Measurements from ENCODE around the gene MRTFB.

The MRTFB gene

DNA sequence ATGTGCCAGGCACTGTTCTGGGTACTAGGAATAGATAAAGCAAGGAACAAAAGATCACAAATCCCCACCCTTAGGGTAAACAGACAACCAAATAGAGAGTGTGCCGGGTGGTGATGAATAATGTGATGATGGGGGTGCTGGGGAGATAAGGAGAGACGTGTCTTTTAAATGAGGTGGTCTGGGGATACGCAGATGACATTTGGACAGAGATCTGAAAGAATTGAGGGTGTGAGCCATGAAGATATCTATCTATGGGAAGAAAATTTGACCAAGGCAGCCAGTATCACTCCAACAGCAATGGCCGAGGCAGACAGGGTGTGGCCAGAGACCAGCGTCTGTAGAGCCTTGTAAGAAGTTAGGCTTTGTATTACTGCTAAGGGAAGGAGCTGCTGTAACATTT is 165.3 kb downstream of the MRTFB start:
- H3K79me2 ChIP-seq (ENCODE audit: insufficient read depth, low read length): no peaks in the 10 kb centered on the region
- DNase-seq (no peak), ATAC-seq (ENCODE audit: insufficient read depth, low read depth) (no peak)
- no peak overlapping the region for H3K4me3 ChIP-seq (ENCODE audit: low read depth in 1 of 2, low read length in 2 of 2)
- no peaks in the 10 kb centered on the region for H3K4me1 ChIP-seq (ENCODE audit: insufficient read depth, low read length)
- H2AFZ ChIP-seq (ENCODE audit: low read depth, low read length): no peak overlapping the region
- no peak for TF ChIP-seq EZH2 (IDR thresholded peaks at IDR 0.05; ENCODE audit: borderline replicate concordance, low read depth, low read length, severe bottlenecking)
- TF ChIP-seq, protein P1, sequence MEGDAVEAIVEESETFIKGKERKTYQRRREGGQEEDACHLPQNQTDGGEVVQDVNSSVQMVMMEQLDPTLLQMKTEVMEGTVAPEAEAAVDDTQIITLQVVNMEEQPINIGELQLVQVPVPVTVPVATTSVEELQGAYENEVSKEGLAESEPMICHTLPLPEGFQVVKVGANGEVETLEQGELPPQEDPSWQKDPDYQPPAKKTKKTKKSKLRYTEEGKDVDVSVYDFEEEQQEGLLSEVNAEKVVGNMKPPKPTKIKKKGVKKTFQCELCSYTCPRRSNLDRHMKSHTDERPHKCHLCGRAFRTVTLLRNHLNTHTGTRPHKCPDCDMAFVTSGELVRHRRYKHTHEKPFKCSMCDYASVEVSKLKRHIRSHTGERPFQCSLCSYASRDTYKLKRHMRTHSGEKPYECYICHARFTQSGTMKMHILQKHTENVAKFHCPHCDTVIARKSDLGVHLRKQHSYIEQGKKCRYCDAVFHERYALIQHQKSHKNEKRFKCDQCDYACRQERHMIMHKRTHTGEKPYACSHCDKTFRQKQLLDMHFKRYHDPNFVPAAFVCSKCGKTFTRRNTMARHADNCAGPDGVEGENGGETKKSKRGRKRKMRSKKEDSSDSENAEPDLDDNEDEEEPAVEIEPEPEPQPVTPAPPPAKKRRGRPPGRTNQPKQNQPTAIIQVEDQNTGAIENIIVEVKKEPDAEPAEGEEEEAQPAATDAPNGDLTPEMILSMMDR (IDR thresholded peaks at IDR 0.05; ENCODE audit: borderline replicate concordance, extremely low read depth, low read length, poor library complexity, severe bottlenecking): no peak
- no peaks in the 10 kb centered on the region for H4K20me1 ChIP-seq (ENCODE audit: insufficient read depth, low read length)
- H3K36me3 ChIP-seq (ENCODE audit: insufficient read depth, low read length): peaks cover 40% of the 10 kb centered on the region
- H3K9me3 ChIP-seq (ENCODE audit: insufficient read depth, low read length, severe bottlenecking): no peaks in the 10 kb centered on the region
- no peaks in the 10 kb centered on the region for H3K27me3 ChIP-seq (ENCODE audit: insufficient read depth, low read length, poor library complexity)
- no peak overlapping the region for H3K9ac ChIP-seq (ENCODE audit: low read depth, low read length)
- no peak overlapping the region for H3K4me2 ChIP-seq (ENCODE audit: insufficient read depth, low read length)
- no peak overlapping the region for H3K27ac ChIP-seq (ENCODE audit: low read length)

- no peaks in the 10 kb centered on the region for H3K4me1 ChIP-seq (ENCODE audit: insufficient read depth, low read length)
- H4K20me1 ChIP-seq (ENCODE audit: insufficient read depth, low read length): no peaks in the 10 kb centered on the region
- no peak overlapping the region for H3K9ac ChIP-seq (ENCODE audit: low read depth, low read length)
- no peaks in the 10 kb centered on the region for H3K9me3 ChIP-seq (ENCODE audit: insufficient read depth, low read length, severe bottlenecking)
- H3K27ac ChIP-seq (ENCODE audit: low read length): no peak overlapping the region
- no peak overlapping the region for H3K4me2 ChIP-seq (ENCODE audit: insufficient read depth, low read length)
- ATAC-seq (ENCODE audit: insufficient read depth, low read depth) (no peak), DNase-seq (no peak)
- H3K4me3 ChIP-seq (ENCODE audit: low read depth in 1 of 2, low read length in 2 of 2): no peak overlapping the region
- TF ChIP-seq, protein P1 (IDR thresholded peaks at IDR 0.05; ENCODE audit: borderline replicate concordance, extremely low read depth, low read length, poor library complexity, severe bottlenecking): no peak
- no peak for TF ChIP-seq EZH2 (IDR thresholded peaks at IDR 0.05; ENCODE audit: borderline replicate concordance, low read depth, low read length, severe bottlenecking)
- peaks cover 47% of the 10 kb centered on the region for H3K36me3 ChIP-seq (ENCODE audit: insufficient read depth, low read length)
- no peaks in the 10 kb centered on the region for H3K27me3 ChIP-seq (ENCODE audit: insufficient read depth, low read length, poor library complexity)
- H2AFZ ChIP-seq (ENCODE audit: low read depth, low read length): no peak overlapping the region
- H3K79me2 ChIP-seq (ENCODE audit: insufficient read depth, low read length): no peaks in the 10 kb centered on the region
Measured at GRCh38 chr16:14238756-14239155, 167.6 kb downstream of the MRTFB start.

DNA sequence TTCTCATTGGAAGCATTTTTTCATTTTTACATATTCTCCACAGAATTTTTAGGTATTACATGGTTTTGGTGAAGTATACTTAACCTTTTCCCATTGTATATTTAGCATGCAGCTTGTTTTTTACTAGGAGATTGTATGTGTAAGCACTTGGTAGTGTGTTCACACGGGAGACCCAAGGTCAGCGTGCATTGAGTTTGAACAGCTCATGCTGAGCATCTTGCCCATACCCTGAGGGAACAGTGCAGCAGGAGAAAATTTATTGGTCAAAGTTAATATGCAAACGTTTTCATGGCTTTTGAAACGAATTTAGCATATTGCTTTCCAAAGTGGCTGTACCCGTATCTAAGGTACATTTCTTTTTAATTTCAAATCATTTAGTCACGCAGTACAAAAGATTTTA is 168.7 kb downstream of the MRTFB start:
- ATAC-seq (ENCODE audit: insufficient read depth, low read depth) (no peak), DNase-seq (no peak)
- Histone ChIP-seq H3K4me1 (ENCODE audit: insufficient read depth, low read length) (no peaks in the 10 kb centered on the region), H3K4me2 (ENCODE audit: insufficient read depth, low read length) (no peak overlapping the region), H3K4me3 (ENCODE audit: low read depth in 1 of 2, low read length in 2 of 2) (no peak overlapping the region), H3K27me3 (ENCODE audit: insufficient read depth, low read length, poor library complexity) (no peaks in the 10 kb centered on the region), H3K9ac (ENCODE audit: low read depth, low read length) (no peak overlapping the region), H4K20me1 (ENCODE audit: insufficient read depth, low read length) (no peaks in the 10 kb centered on the region), H3K36me3 (ENCODE audit: insufficient read depth, low read length) (peaks cover 38% of the 10 kb centered on the region), H3K9me3 (ENCODE audit: insufficient read depth, low read length, severe bottlenecking) (no peaks in the 10 kb centered on the region), H3K79me2 (ENCODE audit: insufficient read depth, low read length) (no peaks in the 10 kb centered on the region), H2AFZ (ENCODE audit: low read depth, low read length) (no peak overlapping the region), H3K27ac (ENCODE audit: low read length) (no peak overlapping the region)
- TF ChIP-seq, protein P1 (IDR thresholded peaks at IDR 0.05; ENCODE audit: borderline replicate concordance, extremely low read depth, low read length, poor library complexity, severe bottlenecking): no peak
- TF ChIP-seq EZH2 (IDR thresholded peaks at IDR 0.05; ENCODE audit: borderline replicate concordance, low read depth, low read length, severe bottlenecking): no peak
